HG03064 (cell line): ENCODE data around the gene DPAGT1.
A peak's percentile ranks its signal among the peaks of the same experiment; 100 is the strongest.
"Not testable (repeated sequence)": the region's sequence is repeated elsewhere in the genome, so short reads cannot be mapped to it uniquely, and the experiment has no call there.

ENCODE experiments used
- ATAC-seq: cut with Tn5 transposase; IDR thresholded peaks from one replicate; pipeline ENCODE4 v1.9.1; 2021; ENCODE audit warnings: low read depth; ENCODE audit not compliant: unreplicated experiment

The DPAGT1 gene

DNA sequence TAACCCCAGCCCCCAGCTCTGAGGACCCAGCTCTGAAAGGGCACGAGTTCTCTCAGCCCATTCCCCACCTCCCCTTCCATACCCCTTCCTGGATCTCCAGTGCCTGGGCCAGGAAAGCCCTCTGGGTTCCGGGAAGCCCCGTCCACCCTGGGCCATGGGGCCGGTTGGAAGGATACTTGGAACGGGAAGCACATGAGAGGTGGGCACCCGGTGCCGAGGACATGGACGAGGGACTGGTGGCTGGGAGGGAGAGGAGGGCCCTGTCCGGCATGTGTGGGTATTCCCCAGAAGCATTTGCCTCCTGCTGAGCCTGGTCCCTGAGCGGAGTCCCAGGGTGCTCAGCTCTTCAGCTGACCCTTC is 14.6 kb upstream of the DPAGT1 start:
- no peak for ATAC-seq

DNA sequence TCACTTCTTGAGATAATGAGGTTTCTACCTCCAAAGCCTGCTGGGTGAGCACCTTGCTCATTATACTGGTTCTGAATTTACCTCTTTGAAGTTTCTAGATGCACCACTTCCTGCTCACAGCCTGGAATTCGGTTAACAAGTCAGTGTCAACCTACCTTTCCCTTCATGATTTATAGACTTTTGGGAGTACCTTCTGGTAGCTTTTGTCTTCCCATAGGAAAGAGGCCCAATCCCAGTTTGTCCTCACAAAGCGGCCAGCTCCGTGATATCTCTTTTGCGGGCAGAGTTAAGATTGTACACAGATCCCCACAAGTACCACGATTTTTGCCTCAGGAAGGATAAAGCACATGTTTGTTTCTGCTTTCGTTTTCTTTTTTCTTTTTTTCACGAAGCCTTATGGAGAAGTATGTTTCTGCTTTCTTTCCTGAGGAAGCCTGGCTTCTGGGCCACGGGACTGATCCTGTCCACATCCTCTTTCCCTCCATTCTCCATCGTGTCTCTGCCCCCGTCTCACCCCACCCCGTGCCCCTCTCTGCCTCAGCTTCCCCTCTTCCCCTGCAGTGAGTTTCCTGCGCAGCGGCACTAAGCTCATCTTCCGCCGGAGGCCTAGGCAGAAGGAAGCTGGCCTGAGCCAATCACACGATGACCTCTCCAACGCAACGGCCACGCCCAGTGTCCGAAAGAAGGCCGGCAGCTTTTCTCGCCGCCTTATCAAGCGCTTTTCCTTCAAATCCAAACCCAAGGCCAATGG is 14.0 kb upstream of the DPAGT1 start:
- no peak for ATAC-seq

DNA sequence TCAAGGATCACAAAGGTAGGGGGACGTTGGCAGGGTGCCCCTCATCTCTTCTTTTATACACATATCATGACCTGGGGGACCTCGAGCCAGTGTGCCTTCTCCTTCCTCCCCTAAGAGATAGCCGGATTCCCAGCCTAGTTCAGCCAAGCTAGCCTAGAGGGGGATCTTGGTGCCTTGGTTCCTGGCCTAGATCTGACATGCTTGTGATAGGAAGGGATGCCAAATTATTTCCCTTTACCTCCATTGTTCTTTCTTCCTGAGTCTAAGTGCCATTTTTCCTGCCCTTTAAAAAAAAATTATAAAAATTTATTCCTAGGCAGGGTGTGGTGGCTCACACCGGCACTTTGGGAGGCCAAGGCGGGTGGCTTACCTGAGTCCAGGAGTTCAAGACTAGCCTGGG is 12.7 kb upstream of the DPAGT1 start:
- ATAC-seq: no peak

DNA sequence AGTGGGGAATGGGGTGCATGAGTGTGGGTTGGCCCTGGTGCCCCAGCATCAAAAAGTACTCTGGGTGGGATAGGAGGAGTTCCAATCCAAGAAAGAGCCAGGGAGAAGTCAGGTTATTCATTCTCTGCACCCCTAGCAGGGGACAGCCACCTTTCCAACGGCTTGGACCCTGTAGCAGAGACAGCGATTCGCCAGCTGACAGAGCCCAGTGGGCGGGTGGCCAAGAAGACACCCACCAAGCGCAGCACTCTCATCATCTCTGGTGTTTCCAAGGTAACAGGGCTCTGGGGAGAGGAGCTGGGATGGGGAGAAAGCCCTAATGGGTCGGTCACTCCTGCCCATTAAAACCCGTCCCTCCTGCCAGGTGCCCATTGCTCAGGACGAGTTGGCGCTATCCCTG is 12.1 kb upstream of the DPAGT1 start:
- no peak for ATAC-seq

DNA sequence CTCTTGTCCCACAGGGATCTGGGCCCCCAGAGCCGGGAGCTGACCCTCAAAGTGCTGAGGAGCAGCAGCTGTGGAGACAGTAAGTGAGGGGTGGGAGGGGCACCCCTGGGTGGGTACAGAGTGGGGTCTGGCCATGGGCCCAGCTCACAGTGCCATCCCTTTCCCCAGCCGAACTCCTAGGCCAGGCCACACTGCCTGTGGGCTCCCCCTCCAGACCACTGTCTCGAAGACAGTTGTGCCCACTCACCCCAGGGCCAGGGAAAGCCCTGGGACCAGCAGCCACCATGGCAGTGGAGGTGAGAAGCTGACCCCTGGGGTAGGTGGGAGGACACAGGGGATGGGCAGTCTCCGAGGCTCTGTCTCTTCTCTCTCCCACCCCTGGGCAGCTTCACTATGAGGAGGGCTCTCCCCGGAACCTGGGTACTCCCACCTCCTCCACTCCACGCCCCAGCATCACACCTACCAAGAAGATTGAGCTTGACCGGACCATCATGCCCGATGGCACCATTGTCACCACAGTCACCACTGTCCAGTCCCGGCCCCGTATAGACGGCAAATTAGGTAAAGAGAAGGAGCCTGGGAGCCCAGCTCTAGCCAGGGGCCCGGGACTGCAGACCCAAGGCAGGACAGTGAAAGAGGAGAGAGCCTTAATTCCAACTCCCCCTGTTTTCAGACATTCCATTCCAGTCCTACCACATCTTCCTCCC is 10.8 kb upstream of the DPAGT1 start:
- no peak for ATAC-seq

DNA sequence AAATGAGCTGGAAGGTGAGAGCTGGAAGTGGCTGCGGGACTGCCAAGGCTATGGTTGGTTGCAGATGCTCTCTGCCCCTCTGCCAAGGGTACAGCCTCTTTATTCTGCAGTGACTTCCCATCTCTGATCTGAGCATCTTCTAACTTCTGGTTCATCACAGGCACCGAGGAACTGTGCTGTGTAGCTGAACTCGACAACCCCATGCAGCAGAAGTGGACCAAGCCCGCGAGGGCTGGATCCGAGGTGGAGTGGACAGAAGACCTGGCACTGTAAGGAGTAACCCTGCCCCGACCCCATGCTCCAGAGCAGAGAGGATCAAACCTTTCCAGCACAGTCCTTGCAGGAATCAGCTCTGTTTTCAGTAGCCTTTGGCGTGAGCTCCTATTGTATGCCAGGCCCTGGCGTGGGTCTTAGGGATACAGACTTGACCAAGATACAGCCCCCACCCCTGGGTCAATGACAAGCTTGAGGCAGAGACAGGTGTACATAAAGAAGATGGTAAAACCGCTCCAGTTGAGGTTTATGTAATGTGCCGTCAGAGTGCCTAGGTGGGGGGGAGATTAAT is 9.8 kb upstream of the DPAGT1 start:
- no peak for ATAC-seq

DNA sequence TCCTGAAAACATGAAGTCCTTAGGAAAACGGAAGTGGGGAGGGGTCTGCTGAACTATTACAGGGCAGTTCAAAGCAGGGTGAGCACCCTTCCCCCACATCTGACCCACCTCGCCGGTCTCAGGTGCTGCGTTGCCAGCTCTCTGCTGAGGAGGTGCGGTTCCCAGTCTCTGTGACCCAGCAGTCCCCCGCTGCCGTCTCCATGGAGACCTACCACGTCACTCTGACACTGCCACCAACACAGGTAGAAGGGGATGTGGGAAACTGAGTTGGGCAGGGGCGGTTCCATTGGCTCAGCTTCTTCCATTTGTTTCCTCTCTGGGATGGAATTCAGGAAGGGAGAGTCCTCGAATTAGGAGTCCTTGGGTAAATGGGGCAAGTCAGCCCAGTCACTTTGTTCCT is 8.8 kb upstream of the DPAGT1 start:
- ATAC-seq: no peak

DNA sequence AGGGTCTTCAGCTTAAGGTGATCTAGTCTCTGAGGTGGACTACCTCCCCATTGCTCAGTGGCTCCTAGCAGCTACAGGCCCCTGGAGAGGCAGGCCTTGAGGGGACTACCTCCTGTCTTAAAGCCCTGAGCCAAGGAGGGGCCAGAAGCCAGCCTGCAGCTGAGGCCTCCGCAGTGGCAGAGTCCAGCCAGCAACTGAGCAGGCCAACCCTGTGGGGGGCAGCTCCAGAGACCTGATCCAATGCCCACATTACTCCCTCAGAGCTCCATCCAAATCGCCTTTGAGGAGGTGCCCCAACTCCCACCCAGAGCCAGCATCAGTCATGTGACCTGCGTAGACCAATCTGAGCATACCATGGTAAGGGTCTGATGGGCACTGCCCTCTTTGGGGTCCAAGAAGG is 8.2 kb upstream of the DPAGT1 start:
- no peak for ATAC-seq

DNA sequence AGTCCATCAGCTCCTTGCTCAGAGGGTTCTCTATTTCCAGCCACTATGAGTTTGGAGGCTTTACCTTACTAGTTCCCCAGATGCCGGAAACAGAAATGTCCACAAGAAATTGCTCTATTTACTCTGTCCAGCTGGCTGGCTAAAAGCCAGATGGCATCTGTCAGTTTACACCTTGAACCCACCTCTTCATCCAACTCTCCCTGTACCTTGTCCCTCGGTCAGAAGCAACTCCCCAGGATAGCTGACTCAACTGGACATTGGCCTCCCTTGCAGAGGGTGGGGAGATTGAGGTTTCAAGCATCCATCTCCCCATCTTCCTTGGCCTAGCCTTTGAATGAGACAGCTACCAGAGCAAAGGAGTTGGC is 7.2 kb upstream of the DPAGT1 start:
- no peak for ATAC-seq

DNA sequence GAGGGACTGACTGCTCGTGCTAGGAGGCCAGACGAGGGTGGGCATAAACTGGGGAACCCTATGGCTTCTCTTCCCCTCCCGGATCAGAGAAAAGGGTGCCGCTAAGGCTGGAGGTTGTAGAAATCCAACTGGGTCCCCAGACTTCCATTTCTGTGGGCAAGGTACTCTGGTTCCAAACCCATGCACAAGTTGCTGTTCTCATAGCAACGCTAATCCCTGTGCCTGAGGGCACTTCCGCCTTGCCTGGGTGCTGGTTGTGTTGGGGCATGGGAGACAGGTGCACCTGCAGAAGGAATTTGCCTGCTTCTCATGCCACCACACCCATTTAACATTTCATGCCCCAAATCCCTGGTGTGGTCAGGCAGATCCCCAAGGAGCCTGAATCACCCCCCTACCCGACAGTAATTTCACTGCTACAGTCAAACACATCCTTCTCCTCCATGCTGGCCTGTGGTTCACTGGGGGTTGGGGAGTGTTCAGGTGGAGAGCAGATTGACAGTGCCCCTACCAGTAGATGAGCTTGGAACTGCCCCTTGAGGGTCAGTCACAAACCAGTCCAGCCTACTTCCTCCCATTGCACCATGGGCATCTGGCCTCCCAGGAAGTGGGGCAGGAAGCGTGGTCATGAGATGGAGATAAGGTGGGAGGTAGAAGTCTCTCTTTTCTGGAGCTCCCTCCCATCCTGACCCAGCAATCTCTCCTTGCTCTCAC is 6.6 kb upstream of the DPAGT1 start:
- no peak for ATAC-seq

DNA sequence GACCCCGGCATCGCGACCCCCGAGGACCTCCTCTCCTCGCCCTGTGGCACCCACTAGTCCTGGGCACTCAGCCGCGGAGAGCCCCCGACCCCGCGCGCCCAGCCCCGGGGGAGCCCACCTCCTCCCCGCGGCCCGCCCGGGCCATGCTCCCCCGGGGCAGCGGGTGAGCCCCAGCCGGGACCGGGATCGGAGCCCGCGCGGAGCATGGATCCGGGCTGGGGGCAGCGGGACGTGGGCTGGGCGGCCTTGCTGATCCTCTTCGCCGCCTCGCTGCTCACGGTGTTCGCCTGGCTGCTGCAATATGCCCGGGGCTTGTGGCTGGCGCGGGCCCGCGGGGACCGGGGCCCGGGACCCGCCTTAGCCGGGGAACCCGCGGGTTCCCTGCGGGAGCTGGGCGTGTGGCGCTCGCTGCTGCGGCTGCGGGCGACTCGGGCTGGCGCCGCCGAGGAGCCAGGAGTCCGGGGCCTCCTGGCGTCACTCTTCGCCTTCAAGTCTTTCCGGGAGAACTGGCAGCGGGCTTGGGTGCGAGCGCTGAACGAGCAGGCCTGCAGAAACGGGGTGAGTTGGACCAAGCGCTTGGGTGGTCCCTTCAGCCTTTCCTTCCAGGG is 6.0 kb upstream of the DPAGT1 start:
- peak; percentile 24 for ATAC-seq

DNA sequence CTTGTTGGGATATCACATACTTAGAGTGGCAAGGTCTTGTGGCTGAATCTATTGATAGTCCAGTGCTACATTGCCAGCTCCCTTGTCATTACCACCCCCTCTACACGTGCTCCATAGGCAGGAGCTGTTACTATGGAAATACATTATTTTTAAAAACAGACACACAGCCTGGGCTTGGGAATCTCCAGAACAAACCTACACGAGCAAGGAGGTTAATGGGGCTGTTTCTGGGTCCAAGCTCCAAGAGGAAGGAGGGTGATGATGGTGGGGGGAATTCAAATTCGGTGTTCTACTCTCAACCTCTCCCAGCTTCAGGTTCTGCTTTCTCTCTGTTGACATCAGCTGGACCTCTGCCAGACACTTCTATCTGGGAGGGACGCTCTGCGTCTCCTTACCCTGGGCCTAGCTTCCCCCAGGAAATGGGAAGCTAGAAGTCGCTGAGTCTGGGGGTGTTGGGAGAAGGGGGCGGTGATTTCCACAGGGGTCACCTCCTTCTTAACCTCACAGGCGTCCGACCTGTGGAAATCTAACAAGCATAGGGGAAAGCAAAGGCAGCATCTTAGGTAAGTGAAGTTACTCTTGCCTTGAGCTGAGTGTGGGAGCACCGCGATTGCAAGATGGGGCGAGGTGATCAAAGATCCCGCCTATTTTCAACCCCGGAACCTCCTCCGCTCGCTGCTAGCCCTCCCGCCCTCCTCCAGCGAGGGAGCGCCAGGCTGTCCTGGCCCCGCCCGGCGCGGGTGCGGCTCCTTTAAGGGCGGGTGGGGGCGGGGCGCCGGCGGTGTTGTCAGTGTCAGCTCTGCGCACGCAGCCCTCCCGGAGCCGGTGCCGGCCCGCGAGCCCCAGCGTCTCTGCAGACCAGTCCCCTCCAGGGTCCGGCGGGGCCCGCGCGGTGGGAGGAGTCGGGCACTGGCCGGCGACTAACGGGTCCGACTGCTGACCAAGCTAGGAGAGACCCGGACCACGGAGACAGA is 5.2 kb upstream of the DPAGT1 start, which contains the start of gene C2CD2L:
Gene C2CD2L, plus strand, starts transcription at position 781 of the 974 bp plus-strand sequence. CDS start 398 bp downstream, outside the sequence.
- peak; percentile 66 for ATAC-seq

DNA sequence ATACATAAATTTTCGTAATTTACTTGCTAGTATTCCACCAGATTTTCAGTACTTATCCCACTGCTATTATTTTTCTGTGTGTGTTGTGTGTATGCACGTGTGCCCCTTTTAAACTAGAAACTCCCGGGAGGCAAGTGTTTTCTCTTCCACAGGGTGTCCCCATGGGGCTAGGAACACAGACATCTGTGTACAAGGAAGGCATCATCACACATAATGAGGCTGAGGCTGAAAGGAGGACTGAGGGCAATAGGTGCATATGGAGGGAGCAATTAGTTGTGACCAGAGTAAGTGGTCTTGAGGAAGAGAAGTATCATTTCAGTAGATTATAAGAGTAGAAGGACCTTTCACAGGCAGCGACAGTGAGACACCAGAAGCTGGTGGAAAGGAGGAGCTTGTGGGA is 2.1 kb upstream of the DPAGT1 start:
- no peak for ATAC-seq

DNA sequence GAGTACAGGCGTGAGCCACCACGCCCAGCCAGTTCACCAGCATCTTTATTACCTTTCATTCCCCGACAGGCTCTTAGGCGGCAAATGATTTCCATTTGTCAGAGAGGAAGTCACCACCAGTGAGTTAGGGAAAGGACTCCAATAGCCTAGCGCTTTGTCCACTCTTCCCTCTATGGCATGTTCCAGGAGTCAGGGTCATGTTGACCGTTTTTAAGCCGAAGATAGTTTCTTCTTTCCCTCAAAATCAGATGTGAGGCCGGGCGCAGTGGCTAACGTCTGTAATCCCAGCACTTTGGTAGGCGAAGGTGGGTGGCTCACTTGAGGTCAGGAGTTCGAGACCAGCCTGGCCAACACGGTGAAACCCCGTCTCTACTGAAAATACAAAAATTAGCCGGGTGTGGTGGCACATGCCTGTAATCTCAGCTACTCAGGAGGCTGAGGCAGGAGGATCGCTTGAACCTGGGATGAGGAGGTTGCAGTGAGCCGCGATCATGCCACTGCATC is 1.6 kb upstream of the DPAGT1 start:
- ATAC-seq: not testable (repeated sequence)

DNA sequence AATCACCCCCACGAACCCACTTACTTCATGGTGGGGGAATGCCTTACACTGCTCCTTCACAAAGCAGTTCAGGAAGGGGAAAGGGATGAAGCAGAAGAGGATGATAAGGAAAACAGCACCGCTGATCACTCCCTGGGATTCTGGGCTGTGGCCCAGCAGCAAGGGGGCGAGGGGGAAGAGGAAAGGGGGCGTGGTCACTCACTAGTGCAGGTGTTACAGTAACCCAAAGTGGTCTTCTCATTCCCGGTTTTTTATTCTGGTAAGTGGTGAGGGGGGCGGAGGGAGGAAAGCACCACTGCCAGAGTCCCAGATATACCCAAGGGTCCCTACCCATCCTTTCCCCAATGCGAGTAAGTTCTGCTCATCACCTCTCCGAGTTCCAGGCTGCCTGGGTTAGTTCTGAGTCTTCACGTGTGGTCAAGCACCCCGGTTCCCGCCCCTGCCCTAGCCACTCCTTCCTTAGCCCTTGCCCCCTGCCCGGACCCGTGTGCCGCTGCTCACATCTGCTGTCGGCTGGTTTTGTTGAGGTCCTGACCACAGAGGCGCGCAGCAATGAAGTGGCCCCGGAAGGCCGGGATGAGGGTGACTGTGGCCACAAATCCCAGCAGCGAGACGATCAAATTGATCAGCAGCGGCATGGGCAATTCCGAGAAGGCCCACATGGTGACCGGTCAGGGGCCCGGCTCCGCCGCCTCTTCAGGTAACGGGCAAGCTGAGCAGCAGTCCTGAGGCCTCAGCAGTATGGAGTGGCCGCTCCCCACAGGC is 477 bp downstream of the DPAGT1 start:
- peak; percentile 8 for ATAC-seq

DNA sequence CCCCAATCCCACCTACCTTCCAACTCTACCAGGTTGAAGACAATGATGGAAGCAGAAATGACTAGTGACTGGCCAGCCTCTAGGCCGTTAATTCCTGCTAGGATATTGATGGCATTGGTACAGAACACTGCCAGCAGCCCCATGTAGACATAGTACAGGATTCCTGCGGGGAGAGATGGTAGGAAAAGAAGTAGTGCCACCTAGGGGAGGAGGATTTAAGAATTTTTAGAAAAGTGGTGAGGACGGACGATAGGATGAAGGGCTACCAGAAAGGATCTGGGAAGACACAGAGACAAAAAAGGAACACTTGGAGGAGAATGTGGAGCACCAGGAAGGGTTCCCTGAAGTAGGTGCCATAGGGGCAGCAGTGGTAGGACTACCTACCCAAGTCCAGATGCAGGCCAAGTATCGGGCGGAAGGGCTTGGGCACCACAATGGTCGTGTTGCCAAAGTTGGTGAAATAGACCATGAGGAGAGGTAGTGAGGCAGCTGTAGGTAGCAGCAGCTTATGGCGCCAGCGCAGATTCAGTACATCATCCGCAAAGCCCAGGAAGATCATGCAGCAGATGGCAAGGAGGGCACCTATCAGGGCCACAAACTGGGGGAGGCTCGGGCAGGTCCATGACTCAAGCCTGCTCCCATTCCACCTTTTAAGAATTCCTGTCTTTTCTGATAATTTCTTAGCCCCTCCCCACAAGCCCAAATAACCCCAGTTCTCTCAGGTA is 1.2 kb downstream of the DPAGT1 start:
- ATAC-seq: no peak

DNA sequence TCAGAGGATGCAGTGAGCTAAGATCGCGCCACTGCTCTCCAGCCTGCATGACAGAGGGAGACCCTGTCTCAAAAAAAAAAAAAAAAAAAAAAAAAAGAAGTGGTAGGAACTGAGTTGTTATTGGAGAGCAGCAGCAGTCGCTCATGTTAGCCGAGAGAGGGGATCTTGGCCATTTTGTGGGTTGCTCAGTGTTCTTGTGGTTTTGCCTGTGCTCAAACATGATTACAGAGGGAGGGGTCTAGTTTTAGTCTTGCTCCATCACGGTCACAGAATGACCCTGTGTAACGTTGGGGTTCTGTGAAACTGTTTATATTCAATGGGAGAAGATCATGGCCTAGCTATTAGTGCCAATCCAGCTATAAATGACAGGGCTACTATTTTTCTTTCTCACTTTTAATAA is 1.9 kb downstream of the DPAGT1 start:
- ATAC-seq: no peak
